ENCODE measurements around the gene NSUN4. TPM values are rescaled to one million over a fixed set of nuclear protein-coding genes. Genes with fewer than 3 reads are reported as not detected.

NSUN4 gene
- total RNA-seq, 1 donor from 2014 or later = 32.7 TPM

DNA sequence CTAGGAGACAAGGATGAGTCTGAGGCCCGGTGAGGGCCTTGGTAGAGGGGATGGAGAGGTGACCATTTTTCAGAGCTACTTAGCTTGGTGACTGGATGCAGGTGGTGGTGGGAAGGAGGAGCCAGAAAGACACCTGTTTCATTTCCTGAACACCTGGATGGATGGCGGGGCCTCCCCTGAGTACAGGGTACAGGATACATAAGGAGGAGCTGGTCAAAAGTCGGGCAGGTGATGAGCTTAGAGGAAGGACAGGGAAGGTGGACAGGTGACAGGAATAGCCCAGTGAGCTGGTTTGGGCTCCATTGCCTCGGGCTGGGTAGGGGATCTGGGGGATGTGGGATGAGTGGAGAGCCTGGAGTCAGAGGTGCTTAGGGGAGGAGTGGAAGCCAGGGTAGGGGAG lies 59.8 kb downstream of the NSUN4 start:
- H3K9me3 Mint-ChIP-seq = no peaks in the 10 kb centered on the region
- peaks cover 26% of the 10 kb centered on the region for H3K27me3 Mint-ChIP-seq (ENCODE audit: low read depth)
- H3K4me1 Mint-ChIP-seq = no peaks in the 10 kb centered on the region
- no peaks in the 10 kb centered on the region for H3K36me3 Mint-ChIP-seq (ENCODE audit: low read depth)
- TF ChIP-seq CTCF (conservative IDR thresholded peaks at IDR 0.05) = no peak
- no peak for DNase-seq (ENCODE audit: low read depth, low spot score)
- peak overlapping the region; percentile 43 for H3K27ac Mint-ChIP-seq (ENCODE audit: unreplicated experiment)
- no peak overlapping the region for H3K4me3 Mint-ChIP-seq

DNA sequence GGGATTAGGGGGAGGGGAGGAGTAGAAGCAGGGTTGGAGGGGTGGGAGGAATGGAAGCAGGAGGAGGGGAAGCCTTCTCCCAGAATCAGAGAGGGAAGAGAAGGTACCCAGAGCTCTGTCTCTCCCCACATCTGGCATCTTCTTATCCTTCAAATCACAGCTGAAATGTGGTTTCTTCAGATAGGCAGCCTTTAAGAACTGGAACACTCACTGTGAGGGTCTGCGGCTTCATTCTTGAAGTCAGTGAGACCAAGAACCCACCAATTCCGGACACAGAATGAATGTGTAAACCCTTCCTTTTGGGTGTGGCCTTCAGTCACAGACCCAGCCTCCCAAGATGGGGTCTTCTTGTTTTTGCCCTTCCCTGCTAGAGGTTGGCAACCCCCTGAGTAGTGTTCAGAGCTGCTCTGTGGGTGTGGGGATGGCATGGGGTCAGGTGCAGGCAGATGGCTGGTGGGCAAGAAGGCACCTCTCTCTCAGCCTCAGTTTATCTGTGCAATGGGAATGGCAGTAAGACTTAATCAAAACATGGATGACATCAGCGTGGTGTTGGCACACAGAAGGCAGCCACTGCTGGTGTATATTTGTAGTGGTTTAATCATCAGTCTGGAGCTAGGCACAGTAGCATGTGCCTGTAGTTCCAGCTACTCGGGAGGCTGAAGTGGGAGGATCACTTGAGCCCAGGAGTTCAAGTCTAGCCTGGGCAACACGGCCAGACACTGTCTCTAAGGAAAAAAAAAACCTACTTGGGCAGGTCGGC lies 60.7 kb downstream of the NSUN4 start:
- Mint-ChIP-seq H3K4me1 (peaks cover 3% of the 10 kb centered on the region), H3K27me3 (ENCODE audit: low read depth) (peaks cover 17% of the 10 kb centered on the region), H3K4me3 (no peak overlapping the region), H3K36me3 (ENCODE audit: low read depth) (no peaks in the 10 kb centered on the region), H3K9me3 (no peaks in the 10 kb centered on the region), H3K27ac (ENCODE audit: unreplicated experiment) (no peak overlapping the region)
- DNase-seq (ENCODE audit: low read depth, low spot score) = no peak
- no peak for TF ChIP-seq CTCF (conservative IDR thresholded peaks at IDR 0.05)

- no peak overlapping the region for H3K4me3 Mint-ChIP-seq
- H3K27me3 Mint-ChIP-seq (ENCODE audit: low read depth) = peaks cover 15% of the 10 kb centered on the region
- H3K9me3 Mint-ChIP-seq = no peaks in the 10 kb centered on the region
- no peak for TF ChIP-seq CTCF (conservative IDR thresholded peaks at IDR 0.05)
- no peak overlapping the region for H3K27ac Mint-ChIP-seq (ENCODE audit: unreplicated experiment)
- H3K36me3 Mint-ChIP-seq (ENCODE audit: low read depth) = no peaks in the 10 kb centered on the region
- peaks cover 11% of the 10 kb centered on the region for H3K4me1 Mint-ChIP-seq
- DNase-seq (ENCODE audit: low read depth, low spot score) = no peak
These were observed 61.5 kb downstream of the NSUN4 start for GRCh38 chr1:46401964-46402626.

GRCh38 chr1:46403916-46404315 lies 63.3 kb downstream of the NSUN4 start:
- DNase-seq (ENCODE audit: low read depth, low spot score) = no peak
- peaks cover 17% of the 10 kb centered on the region for H3K4me1 Mint-ChIP-seq
- peak overlapping the region; percentile 76 for H3K27ac Mint-ChIP-seq (ENCODE audit: unreplicated experiment)
- H3K9me3 Mint-ChIP-seq = no peaks in the 10 kb centered on the region
- H3K36me3 Mint-ChIP-seq (ENCODE audit: low read depth) = no peaks in the 10 kb centered on the region
- peaks cover 13% of the 10 kb centered on the region for H3K27me3 Mint-ChIP-seq (ENCODE audit: low read depth)
- no peak overlapping the region for H3K4me3 Mint-ChIP-seq
- no peak for TF ChIP-seq CTCF (conservative IDR thresholded peaks at IDR 0.05)

- no peak overlapping the region for H3K4me3 Mint-ChIP-seq
- peak overlapping the region; percentile 50 for H3K27ac Mint-ChIP-seq (ENCODE audit: unreplicated experiment)
- peaks cover 7% of the 10 kb centered on the region for H3K27me3 Mint-ChIP-seq (ENCODE audit: low read depth)
- TF ChIP-seq CTCF (conservative IDR thresholded peaks at IDR 0.05) = no peak
- no peaks in the 10 kb centered on the region for H3K9me3 Mint-ChIP-seq
- H3K36me3 Mint-ChIP-seq (ENCODE audit: low read depth) = no peaks in the 10 kb centered on the region
- DNase-seq (ENCODE audit: low read depth, low spot score) = no peak
- peaks cover 17% of the 10 kb centered on the region for H3K4me1 Mint-ChIP-seq
These were observed 64.0 kb downstream of the NSUN4 start for GRCh38 chr1:46404482-46405196.

Data from neural crest cell (in vitro differentiated cells).